HL-60 (cell line): Measurements from ENCODE around the gene GRIK1.

Source experiments
- GABPA ChIP-seq: IDR thresholded peaks from 2 replicates; pipeline ENCODE4 v1.6.1; 2012; ENCODE audit warnings: low read depth
- POLR2AphosphoS5 ChIP-seq: IDR thresholded peaks from 2 replicates; pipeline ENCODE4 v1.6.1; 2012; ENCODE audit warnings: low read depth
- SPI1 ChIP-seq: IDR thresholded peaks from 2 replicates; pipeline ENCODE4 v1.6.1; 2012; ENCODE audit warnings: low read depth, mild to moderate bottlenecking, borderline replicate concordance
- TF ChIP-seq, protein P1 (sequence below): IDR thresholded peaks from one replicate; pipeline ENCODE4 v1.5.1; 2011; ENCODE audit warnings: low read length, control low read depth, inconsistent platforms; ENCODE audit not compliant: insufficient read depth
- TF ChIP-seq, protein P2 (sequence below): IDR thresholded peaks from 2 replicates; pipeline ENCODE4 v1.6.1; 2012; ENCODE audit warnings: low read depth; ENCODE audit not compliant: insufficient replicate concordance

DNA sequence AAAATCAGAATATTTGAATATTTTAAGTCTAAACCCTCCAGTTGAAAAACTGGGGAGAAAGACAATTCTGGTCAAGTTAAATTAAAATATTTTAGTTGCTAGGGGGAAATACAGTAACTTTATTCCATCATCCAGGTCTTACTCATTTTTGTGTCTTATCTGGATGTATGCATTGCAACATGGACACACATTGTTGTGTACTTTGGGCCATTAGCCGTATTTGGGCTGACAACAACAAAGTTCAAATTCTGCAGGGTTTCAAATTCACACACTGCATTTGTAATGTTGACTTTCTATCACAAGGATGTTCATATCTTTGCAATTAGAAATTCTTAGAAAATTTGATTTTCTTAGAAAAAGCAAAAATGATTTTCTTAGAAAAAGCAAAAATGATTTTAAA, 391.8 kb downstream of the GRIK1 start:
- TF ChIP-seq GABPA: no peak
- TF ChIP-seq, protein P1, sequence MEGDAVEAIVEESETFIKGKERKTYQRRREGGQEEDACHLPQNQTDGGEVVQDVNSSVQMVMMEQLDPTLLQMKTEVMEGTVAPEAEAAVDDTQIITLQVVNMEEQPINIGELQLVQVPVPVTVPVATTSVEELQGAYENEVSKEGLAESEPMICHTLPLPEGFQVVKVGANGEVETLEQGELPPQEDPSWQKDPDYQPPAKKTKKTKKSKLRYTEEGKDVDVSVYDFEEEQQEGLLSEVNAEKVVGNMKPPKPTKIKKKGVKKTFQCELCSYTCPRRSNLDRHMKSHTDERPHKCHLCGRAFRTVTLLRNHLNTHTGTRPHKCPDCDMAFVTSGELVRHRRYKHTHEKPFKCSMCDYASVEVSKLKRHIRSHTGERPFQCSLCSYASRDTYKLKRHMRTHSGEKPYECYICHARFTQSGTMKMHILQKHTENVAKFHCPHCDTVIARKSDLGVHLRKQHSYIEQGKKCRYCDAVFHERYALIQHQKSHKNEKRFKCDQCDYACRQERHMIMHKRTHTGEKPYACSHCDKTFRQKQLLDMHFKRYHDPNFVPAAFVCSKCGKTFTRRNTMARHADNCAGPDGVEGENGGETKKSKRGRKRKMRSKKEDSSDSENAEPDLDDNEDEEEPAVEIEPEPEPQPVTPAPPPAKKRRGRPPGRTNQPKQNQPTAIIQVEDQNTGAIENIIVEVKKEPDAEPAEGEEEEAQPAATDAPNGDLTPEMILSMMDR: no peak
- TF ChIP-seq, protein P2, sequence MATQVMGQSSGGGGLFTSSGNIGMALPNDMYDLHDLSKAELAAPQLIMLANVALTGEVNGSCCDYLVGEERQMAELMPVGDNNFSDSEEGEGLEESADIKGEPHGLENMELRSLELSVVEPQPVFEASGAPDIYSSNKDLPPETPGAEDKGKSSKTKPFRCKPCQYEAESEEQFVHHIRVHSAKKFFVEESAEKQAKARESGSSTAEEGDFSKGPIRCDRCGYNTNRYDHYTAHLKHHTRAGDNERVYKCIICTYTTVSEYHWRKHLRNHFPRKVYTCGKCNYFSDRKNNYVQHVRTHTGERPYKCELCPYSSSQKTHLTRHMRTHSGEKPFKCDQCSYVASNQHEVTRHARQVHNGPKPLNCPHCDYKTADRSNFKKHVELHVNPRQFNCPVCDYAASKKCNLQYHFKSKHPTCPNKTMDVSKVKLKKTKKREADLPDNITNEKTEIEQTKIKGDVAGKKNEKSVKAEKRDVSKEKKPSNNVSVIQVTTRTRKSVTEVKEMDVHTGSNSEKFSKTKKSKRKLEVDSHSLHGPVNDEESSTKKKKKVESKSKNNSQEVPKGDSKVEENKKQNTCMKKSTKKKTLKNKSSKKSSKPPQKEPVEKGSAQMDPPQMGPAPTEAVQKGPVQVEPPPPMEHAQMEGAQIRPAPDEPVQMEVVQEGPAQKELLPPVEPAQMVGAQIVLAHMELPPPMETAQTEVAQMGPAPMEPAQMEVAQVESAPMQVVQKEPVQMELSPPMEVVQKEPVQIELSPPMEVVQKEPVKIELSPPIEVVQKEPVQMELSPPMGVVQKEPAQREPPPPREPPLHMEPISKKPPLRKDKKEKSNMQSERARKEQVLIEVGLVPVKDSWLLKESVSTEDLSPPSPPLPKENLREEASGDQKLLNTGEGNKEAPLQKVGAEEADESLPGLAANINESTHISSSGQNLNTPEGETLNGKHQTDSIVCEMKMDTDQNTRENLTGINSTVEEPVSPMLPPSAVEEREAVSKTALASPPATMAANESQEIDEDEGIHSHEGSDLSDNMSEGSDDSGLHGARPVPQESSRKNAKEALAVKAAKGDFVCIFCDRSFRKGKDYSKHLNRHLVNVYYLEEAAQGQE: no peak
- TF ChIP-seq POLR2AphosphoS5: no peak
- no peak for TF ChIP-seq SPI1
